AG09319 (cell line): Measurements from ENCODE around the gene MYBPC2.
"Not testable (repeated sequence)": the region's sequence is repeated elsewhere in the genome, so short reads cannot be mapped to it uniquely, and the experiment has no call there.

Experiments used
- DNase-seq: peaks from one replicate; pipeline ENCODE4 v3.0.0-alpha.2; 2010; ENCODE audit warnings: low read depth; ENCODE audit errors: extremely low read depth
- TF ChIP-seq, protein P1 (sequence below): IDR thresholded peaks from 2 replicates; pipeline ENCODE4 v1.5.1; 2011; ENCODE audit warnings: low read depth, mild to moderate bottlenecking, inconsistent platforms, low read length, moderate library complexity

Gene MYBPC2

GRCh38 chr19:50432221-50433028, at the start of gene MYBPC2:
Gene MYBPC2 (plus strand): TSS chr19:50432892. CDS start chr19:50432954, 62 bp downstream.
- no peak for DNase-seq
- TF ChIP-seq, protein P1, sequence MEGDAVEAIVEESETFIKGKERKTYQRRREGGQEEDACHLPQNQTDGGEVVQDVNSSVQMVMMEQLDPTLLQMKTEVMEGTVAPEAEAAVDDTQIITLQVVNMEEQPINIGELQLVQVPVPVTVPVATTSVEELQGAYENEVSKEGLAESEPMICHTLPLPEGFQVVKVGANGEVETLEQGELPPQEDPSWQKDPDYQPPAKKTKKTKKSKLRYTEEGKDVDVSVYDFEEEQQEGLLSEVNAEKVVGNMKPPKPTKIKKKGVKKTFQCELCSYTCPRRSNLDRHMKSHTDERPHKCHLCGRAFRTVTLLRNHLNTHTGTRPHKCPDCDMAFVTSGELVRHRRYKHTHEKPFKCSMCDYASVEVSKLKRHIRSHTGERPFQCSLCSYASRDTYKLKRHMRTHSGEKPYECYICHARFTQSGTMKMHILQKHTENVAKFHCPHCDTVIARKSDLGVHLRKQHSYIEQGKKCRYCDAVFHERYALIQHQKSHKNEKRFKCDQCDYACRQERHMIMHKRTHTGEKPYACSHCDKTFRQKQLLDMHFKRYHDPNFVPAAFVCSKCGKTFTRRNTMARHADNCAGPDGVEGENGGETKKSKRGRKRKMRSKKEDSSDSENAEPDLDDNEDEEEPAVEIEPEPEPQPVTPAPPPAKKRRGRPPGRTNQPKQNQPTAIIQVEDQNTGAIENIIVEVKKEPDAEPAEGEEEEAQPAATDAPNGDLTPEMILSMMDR = no peak

DNA sequence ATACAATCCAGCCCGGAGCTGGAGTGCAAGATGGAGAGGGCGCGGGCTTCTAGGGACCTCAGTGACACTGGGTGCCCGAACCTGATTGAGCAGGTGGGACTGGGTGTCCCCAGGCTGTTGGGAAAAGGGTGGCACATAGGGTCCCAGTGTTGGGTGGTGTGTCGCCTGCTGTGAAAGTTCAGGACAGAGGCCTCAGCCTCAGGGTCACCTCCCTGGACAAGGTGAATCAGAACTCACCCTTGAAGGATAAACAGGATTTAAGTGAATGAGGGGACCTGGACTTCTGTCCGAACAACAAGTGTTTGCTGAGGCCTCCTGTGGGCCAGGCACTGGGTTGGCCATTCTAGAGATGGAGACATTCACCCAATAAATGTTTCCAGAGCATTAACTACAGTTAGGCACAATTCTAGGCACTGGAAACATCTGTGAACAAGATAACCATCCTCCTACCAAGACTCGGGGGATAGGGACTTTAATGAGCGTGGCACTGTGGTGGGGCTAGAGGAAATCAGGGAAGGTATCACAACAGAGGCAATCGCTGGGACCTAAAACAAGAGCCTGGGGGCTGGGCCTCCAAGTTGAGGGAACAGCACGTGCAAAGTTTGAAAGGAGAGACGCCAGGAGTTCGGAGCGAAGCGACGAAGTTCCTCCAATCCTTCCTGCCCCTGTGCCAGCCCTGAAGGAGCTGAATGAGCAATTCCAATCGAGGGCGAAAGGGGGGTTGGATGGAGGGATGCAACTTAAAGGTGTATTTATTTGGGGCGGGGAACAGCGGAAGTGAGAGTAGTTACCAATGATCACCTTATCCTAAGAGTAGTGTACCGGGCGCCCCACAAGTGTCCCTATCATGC, 49.5 kb upstream of the MYBPC2 start:
- no peak for DNase-seq
- TF ChIP-seq, protein P1 = no peak

DNA sequence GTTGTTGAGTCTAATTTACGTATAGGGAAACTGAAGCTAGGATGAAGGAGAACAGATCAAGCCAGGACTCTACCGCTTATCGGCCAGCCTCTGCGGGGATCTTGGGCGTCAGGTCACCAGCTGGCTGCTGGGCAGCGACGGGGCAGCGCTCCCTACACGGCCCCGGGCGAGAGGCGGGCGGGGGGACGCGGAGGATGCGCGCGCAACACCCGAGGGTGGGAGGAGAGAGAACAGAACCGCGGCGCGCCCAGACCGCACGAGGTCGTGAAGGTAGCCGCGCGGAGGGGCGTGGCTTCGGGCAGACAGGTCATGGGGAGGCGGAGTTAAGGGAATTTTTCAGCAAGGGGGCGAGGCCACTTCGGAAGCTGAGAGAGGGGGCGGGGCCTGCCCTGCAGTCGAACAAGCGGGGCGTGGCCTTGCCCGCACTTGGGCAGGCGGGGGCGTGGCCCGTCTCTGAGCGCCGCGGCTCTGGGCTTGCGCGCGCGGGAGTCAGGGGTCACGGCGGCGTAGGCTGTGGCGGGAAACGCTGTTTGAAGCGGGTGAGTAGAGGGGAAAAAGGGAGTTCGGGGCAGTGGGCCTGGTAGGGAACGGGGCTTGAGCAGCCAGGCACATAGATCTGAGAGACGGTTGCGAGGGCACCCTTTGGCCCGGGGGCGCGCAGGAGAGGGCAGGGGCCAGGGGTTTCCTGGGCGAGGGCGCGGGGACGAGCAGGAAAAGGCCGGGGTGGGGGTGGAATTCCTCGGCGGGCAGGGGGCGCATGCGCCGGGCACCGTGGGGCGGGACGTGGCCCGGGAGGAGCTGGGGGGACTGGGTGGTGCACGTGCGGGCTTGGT, 48.6 kb upstream of the MYBPC2 start, which contains the start of gene POLD1:
TSS of gene POLD1 (plus strand) at position 496 of the 833 bp plus-strand sequence. CDS start 14,505 bp downstream, outside the sequence.
- DNase-seq = peak; percentile 90
- TF ChIP-seq, protein P1 = no peak

- TF ChIP-seq, protein P1 = no peak
- no peak for DNase-seq
Observed at GRCh38 chr19:50384685-50385535, 47.8 kb upstream of the MYBPC2 start.

DNA sequence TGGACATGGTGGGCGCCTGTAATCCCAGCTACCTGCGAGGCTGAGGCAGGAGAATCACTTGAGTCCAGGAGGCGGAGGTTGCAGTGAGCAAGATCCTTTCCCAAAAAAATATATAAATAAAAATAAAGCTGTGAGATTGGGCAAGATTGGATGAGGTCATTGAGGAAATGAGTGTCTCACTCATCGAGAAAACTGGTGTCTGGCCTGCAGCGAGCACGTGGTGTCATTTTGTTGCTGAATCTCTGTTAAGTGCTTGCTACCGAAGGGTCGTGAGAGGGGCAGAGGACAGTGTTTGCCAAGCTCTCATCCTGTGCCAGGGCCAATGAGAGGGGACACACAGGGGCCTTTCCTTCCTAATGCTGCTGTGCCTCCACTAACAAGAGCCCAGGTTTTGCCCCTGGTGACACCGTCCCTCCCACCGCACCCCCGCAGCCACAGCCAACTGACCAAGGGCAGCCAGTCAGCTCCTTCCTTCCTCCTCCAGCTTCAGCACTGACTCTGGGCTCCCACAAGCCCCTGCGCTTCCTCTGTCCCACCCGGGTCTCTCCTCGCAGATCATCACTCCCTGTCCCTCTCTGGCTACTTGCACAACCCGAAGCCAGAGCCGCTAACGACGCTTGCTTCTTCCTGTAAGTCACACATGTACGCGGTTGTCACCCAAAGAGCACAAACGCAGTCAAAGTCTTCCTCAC, 45.4 kb upstream of the MYBPC2 start:
- no peak for DNase-seq
- TF ChIP-seq, protein P1 = no peak

DNA sequence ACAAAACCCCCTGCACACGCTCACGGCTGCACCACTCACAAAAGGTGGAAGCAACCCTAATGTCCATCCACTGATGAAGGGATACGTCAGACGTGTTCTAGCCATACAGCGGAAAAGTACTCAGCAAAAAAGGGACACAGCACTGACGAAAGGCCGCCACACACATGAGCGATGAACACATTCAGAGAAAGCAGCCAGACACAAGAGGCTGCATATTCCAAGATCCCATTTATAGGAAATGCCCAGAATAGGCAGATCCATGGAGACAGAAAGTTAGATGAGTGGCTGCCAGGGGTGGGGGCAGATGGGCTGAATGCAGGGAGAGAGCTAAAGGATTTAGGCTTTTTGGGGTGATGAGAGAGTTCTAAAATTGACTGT, 44.8 kb upstream of the MYBPC2 start:
- TF ChIP-seq, protein P1 = no peak
- DNase-seq = no peak

DNA sequence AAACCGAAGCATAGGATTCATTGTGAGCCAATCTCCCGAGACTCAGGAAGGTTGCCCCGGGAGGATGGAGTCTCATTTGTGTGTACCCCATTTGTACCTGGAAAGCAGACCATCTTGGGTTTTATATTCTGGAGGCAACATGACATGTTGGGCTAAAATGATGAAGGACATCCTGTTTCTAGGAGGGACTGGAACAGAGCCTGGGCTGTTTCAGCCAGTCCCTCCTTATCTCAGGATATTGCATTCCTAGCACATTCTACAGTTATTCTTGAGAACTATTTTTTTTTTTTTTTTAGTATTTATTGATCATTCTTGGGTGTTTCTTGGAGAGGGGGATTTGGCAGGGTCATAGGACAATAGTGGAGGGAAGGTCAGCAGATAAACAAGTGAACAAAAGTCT, 42.4 kb upstream of the MYBPC2 start:
- DNase-seq = not testable (repeated sequence)

DNA sequence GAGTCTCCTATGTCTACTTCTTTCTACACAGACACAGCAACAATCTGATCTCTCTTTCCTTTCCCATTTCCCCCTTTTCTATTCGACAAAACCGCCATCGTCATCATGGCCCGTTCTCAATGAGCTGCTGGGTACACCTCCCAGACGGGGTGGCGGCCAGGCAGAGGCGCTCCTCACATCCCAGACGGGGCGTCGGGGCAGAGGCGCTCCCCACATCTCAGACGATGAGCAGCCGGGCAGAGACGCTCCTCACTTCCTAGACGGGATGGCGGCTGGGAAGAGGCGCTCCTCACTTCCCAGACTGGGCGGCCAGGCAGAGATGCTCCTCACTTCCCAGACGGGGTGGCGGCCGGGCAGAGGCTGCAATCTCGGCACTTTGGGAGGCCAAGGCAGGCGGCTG, 41.7 kb upstream of the MYBPC2 start:
- DNase-seq = not testable (repeated sequence)
